Stimulated activated CD8-positive, alpha-beta memory T cell treated with anti-CD3 and anti-CD28 coated beads, Interleukin-2, amount 100 ng/mL, for 1 hour (primary cell): Measurements from ENCODE around the gene TEX101.
"Not testable (repeated sequence)": the region's sequence is repeated elsewhere in the genome, so short reads cannot be mapped to it uniquely, and the experiment has no call there.

Source experiments
- DNase-seq, 2 donors: peaks; one replicate each; pipeline ENCODE4 v3.0.0-alpha.2; 2020; ENCODE audit warnings: low read depth in 2 of 2

TEX101 gene

DNA sequence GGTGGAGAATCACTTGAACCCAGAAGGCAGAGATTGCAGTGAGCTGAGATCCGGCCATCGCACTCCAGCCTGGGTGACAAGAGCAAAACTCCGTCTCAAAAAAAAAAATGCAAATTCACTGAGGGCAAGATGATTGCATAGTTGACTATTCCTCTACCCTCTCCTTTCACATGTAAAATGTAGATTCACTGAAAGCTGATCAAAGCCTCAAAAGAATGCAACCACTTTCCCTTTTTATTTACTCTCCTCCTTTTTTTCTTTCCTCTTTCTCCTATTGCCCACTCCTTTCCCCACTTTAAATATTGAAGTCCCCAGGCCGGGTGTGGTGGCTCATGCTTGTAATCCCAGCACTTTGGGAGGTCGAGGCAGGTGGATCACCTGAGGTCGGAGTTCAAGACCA is 6.3 kb downstream of the TEX101 start:
- DNase-seq = no peak

DNA sequence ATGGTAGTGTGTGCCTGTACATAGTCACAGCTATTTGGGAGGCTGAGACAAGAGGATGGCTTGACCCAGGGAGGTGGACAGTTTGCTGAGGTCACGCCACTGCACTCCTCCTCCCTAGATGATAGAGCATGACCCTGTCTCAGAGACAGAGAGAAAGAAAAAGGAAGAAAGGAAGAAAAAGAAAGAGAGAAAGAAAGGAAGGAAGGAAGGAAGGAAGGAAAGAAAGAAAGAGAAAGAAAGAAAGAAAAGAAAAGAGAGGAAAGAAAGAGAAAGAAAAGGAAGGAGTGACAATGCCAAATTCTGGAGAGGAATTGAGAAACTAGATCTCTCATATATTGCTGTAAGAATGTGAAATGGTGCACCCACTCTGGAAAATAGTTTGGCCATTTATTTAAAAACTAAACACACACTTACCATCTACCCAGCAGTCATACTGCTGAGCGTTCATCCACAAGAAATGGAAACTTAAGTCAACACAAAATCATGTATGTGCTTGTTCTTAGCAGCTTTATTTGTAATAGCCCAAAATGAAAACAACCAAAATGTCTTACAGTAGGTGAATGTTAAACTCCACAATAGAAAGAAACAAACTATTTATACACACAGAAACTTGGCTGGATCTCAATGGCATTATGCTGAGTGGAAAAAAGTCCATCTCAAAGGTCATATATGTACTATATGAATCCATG is 7.5 kb downstream of the TEX101 start:
- no peak for DNase-seq

DNA sequence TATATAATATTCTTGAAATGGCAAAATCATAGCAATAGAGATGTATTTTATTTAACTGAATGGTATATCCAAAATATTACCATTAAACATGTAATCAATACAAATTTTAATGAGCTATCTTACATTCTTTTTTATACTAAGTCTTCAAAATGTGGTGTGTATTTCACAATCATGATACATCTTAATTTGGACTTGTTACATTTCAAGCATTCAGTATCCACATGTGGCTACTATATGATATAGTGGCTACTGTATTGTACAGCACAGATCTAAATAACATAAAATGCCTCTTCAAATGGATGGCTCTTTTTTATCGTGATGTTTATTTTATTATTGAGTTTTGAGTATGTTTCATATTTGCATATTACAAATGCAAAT is 8.0 kb downstream of the TEX101 start:
- no peak for DNase-seq

DNA sequence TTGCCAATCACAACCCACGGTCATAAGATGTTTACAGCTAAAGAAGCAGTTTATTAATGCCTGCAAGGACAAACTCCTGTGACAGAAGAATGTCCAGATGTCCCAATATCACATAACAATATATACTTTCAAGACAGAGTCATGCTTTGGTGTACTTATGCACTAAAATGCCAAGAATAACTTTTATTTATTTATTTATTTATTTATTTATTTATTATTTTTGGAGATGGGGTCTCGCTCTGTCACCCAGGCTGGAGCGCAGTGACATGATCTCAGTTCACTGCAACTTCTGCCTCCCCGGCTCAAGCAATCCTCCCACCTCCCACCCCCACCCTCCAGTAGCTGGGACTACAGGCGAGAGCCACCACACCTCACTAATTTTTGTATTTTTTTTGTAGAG is 9.1 kb downstream of the TEX101 start:
- DNase-seq = no peak

DNA sequence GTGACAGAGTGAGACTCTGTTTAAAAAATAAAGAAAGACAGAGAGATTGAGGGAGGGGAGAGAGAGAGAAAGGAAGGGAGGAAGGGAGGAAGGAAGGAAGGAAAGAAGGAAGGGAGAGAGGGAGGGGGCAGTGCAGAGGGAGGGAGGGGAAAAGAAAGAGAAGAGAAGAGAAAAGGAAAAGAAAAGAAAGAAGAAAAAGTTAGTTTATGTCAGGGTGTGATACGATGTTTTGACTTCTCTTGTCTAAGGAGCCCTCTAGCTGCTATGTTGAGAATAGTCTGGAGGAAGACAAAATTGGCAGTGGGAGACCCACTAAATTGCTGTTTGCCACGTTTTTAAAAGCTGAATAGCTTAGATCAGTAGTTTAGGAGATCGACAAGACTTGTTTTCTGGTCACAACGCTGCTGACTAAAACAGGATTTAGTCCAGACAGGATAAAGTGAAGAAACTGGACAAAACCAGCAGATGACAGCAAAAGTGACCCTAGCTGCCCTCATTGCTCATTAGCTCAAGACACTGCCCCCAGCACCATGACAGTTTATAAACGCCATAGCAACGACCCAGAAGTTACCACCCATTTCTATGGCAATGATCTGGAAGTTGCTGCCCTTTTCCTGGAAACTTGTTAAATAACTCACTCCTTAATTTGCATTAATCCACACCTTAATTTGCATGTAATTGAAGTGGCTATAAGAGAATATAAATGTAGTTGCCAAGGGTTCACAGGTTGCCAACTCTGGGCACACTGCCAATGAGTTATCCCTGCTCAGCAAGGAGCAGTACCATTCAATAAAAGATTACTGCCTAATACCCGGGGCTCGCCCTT is 11.1 kb downstream of the TEX101 start:
- DNase-seq = no peak

DNA sequence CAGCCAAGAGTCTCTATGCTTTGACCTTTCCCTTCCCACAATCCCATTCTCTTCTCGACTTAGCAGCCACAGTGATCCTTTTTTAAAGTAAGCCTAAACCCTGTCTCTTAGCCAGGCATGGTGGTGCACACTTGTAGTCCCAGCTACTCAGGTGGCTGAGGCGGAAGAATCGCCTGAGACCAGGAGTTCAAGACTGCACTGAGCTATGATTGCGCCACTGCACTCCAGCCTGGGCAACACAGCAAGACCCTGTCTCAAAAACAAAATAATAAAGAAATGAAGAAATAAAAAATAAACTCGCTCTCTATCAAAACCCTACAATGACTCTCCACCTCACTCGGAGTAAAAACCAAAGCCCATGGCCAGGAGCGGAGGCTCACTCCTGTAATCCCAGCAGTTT is 14.7 kb downstream of the TEX101 start:
- no peak for DNase-seq

DNA sequence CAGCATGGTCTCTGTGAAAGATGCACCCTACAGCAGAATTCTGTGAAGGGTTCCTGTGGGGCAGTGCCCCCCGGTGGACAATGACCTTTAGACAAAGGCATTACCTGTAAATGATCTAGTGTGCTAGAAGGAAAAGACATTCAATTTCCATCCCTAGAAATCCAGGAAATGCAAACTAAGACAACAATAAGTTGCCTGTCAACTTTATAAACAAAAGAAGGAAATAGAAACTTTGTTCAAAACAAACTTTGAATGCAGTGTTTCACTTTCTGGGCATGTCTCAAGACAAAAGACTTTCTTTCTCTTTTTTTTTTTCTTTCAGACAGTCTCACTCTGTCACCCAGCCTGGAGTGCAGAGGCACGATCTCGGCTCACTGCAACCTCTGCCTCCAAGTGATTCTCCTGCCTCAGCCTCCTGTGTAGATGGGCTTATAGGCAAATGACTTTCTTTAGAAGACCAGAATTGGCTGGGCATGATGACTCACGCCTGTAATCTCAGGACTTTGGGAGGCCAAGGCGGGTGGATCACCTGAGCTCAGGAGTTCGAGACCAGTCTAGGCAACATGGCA is 15.5 kb downstream of the TEX101 start:
- DNase-seq = no peak

DNA sequence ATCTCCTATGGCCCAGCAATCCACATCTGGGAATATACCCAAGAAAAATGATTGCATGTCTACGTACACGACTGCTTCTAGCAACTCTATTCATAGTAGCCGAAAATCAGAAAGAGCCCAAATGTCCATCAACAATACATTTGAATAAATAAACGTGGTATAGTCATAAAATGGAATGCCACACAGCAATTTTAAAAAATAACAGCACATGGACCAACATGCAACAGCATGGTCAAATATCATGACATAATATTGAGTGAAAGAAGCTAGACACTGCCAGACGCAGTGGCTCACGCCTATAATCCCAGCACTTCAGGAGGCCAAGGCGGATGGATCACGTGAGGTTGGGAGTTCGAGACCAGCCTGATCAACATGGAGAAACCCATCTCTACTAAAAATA is 16.3 kb downstream of the TEX101 start:
- no peak for DNase-seq

DNA sequence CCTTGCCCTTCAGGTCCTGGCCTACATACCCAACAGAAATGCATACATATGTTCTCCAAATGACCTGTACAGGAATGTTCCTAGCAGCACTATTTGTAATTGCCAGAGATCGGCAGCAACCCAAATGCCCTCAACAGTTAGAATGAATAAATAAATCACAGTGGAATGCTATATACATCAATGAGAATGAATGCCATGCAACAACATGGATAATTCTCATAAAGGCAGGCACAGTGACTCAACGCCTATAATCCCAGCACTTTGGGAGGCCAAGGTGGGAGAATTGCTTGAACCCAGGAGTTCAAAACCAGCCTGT is 18.6 kb downstream of the TEX101 start:
- no peak for DNase-seq

DNA sequence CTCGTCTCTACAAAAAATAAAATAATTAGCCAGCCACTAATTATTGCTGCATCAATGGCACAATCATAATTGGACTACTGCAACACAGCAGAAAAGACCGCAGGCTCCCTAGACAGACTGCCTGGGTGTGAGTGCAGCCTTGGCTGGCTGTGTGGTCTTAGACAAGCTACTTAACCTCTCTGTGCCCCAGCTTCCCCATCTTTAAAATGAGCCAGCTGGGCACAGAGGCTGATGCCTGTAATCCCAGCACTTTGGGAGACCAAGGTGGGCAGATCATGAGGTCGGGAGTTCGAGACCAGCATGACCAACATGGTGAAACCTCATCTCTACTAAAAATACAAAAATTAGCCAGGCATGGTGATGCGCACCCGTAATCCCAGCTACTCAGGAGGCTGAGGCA is 19.0 kb downstream of the TEX101 start:
- no peak for DNase-seq

DNA sequence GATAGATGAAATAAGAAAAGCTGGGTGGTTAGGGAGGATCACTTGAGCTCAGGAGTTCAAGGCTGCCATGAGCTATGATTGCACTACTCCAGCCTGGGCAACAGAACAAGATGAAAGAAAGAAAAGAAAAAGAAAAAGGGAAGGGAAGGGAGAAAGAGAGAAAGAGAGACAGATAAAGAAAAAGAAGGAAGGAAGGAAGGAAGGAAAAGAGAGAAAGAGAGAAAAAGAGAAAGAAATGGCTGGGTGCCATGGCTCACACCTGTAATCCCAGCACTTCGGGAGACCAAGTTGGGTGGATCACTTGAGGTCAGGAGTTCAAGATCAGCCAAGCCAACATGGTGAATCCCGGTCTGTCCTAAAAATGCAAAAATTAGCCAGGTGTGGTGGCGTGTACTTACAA is 21.1 kb downstream of the TEX101 start:
- no peak for DNase-seq

DNA sequence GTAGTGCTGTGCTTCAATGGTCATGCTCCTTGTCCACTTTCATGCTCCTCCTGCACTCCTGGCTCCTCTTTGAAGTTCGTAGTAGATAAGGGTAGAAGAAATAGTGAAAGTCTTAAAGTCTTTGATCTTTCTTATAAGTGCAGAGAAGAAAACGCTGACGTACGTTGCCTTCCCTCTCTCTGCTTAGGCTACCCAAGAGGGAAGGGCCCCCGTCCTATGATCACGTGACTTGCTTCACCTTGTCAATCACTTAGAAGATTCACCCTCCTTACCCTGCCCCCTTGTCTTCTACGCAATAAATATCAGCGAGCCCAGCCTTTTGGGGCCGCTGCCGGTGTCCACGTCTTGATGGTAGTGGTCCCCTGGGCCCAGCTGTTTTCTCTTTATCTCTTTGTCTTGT is 22.6 kb downstream of the TEX101 start:
- not testable (repeated sequence) for DNase-seq

DNA sequence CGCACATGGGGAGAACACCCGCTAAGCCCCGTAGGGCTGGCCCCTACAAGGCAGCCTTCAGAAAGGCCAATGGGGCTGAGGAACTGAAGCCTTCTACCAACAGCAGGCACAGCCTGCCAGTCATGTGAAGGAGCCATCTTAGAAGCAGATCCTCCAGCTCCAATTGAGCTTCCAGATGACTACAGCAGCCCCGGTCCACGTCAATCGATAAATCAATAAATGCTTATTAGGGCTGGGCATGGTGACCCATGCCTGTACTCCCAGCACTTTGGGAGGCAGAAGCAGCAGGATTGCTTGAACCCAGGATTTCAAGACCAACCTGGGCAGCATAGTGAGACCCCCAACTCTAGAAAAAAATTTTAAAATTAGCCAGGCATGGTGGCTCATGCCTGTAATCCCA is 23.0 kb downstream of the TEX101 start:
- DNase-seq = no peak

DNA sequence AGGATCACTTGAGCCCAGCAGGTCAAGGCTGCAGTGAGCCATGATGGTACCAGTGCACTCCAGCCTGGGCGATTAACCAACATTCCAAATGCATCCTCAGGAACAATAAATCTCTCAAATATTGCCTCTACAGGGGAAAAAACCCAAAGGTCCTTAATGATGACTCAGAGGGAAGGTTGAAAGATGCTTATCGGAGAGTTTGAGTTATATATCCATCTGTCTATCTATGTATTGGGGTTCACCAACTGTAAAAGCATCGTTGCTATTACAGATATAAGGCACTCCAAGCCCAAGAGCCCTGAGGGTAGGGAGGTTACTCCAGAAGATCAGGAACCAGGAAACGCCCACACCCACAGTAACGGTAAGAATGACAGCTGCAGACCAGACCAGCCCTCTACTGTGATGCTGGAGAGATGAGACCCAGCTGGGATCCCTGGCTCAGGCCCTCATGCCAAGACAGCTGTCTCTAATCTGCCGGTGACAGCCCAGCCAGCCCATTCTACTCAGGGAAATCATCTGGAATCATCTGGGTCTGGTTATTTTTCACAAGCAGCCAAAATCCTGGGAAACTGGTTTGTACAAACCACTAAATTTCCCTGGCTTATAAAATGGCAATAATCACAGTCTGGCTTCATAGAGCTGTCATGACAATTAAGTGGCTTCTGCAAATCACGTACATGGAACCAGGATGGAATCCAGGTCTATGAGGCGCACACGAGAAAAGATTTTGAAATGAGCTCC is 23.8 kb downstream of the TEX101 start:
- no peak for DNase-seq

DNA sequence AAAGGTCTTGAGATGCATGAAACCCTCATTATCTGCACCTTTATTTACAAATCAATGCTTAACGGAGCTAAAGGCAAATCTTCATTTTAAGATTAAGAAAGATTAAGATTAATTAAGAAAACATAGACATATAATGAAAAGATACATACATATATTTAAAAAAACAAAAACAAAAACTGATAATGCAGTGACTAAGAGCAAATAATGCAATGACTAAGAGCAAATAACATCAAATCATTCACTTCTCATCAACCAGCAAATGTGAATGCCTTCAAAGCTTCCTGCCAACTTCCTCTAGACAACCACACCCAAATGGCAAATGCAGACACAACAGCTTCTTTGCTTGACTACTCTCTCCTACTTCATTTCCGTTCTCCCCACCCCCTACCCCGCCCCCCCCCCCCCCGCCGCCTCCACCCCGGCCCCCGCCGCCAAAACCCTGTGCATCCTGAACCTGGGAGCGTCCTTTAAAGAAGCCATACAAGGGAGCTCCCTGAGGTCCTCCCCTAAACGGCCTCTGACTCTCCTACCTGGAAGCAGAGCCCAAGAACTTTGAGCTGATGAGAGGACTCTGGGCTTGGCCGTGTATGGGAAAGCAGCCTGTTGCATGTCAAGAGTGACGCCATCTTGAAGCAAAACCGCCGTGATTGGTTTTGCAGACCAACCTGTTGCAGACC is 24.5 kb downstream of the TEX101 start:
- no peak for DNase-seq

DNA sequence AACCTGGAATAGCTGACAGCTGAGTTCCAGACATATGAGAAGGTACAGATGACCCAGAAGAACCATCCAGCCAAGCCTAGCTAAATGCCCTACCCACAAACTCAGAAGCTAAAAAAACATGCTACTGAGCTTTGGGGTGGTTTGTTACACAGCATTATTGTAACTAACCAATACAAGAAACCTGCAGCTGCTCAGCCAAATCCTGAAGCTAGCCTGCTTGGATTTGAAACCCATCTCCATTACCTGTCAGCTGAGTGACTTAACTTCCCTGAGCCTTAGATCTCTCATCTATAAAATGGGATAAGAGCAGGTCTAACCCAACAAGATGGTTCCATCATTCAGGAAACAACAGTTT is 25.0 kb downstream of the TEX101 start:
- no peak for DNase-seq

DNA sequence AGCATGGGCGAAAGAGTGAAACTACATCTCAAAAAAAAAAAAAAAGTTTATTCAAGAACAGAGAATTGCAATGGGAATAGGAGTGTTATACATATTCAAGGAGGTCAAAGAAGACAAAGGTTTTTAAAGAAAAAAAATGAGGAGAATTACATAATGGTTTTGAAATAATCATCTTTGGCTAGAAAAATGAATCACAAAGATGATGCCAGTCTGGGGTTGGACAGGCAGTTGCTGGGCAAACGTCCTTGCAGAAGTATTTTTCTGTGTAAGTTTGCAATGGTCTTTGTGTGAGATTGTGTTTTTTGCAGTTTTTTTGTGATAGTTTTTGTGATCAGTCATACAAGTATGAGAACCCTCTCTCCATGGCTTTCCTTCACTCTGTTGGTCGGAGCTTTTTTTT is 27.0 kb downstream of the TEX101 start:
- DNase-seq = no peak

DNA sequence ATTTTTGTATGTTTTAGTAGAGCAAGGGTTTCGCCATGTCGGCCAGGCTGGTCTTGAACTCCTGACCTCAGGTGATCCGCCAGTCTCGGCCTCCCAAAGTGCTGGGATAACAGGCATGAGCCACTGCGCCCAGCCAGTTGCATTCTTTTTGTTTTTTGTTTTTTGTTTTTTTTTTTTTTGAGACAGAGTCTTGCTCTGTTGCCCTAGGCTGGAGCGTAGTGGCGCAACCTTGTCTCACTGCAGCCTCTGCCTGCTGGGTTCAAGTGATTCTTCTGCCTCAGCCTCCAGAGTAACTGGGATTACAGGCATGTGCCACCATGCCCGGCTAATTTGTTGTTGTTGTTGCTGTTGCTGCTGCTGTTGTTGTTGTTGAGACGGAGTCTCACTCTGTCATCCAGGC is 29.4 kb downstream of the TEX101 start:
- not testable (repeated sequence) for DNase-seq

DNA sequence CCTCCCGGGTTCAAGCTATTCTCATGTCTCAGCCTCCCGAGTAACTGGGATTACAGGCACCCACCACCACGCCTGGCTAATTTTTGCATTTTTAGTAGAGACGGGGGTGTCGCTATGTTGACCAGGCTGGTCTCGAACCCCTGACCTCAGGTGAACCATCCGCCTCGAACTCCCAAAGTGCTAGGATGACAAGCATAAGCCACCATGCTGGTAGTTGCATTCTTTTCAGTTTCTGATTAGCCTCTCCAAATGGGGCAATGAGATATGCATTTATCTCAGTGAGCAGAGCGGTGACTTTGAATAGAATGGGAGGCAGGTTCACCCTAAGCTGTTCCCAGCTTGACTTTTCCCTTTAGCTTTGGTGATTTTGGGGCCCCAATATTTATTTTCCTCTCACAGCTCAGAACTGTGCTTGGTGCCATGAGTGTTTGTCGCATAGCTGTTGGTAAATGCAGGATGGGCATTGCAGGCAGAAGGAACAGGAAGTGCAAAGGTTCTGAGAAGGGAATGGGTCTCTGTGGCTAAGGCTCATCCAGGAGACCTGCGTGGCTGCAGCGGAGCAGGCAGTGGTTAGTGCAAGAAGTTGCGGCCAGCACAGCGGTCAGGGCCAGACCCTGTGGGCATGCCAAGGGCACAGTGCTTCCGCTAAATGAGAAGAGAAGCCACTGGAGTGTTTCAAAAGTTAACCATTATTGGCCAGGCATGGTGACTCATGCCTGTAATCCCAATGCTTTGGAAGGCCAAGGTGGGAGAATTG is 30.0 kb downstream of the TEX101 start:
- DNase-seq = no peak

DNA sequence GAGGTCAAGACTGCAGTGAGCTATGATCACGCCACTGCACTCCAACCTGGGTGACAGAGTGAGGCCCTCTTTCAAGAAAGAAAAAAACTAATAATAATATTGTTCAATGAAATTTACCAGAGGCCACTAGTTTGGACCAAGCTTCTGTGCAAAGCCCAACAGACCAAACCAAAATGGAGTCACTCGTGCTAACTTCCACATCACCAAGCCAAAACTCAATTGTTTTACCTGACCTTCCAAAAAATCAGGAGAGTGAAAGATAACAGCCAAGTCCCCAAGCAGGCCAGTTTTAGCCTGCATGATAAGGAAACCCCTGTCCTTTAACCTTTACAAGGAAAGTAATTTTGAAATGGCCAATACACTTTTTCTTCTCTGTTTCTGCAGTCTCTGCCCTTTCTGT is 30.7 kb downstream of the TEX101 start:
- no peak for DNase-seq

DNA sequence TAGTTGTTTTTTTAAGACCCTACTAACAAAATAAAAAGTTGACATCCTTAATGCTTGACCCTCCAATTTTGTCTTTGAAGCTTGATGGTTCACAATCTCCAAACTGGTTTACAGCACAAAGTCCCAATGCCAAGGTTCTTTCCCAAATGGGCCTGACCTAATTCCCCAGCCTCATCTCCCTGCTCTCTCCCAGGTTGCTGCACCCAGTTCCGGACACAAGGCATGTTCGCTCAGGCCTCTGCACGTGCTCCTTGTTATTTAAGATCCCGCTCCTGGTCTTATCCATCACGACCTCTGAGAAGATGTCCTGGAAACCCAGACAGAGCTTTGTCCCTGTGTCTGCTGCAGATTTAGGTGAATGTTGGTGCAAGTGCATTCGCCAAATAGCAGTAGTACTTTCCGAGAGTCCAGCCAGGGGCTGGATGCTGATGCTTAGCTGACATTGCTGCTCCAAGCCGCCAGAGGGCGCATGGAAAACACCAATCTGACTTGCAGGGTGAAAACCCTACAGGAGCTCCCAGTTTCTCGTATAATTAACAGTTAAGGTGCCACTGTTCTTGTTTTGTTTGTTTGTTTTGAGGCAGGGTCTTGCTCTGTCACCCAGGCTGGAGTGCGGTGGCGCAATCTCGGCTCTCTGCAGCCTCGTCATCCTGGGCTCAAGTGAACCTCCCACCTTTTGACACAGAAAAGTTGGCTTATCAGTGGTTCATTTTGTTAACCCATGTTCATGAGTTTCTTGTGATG is 32.2 kb downstream of the TEX101 start:
- DNase-seq = peak; percentile 65 to 72
